Breast epithelium (tissue), 4 donors: Measurements from ENCODE around the gene DNAH17. TPM values are rescaled to one million over a fixed set of nuclear protein-coding genes. Genes with fewer than 3 reads are reported as not detected.

Source experiments
- DNase-seq, 2 donors: peaks; one replicate each; pipeline ENCODE4 v3.0.0-alpha.2; 2019; ENCODE audit warnings: low spot score in 2 of 2
- H3K27ac ChIP-seq, 2 donors: fragments of 200-600 bp; sonication (generic) in 1 of 2; one replicate each; pipeline ENCODE4 v1.5.1; 2016 to 2019; ENCODE audit warnings: mild to moderate bottlenecking in 1 of 2
- H3K27me3 ChIP-seq, 2 donors: fragments of 200-600 bp; sonication (generic) in 1 of 2; one replicate each; pipeline versions ENCODE4 v1.5.1 to v1.6.0; 2017 to 2019; ENCODE audit warnings: control low read depth in 1 of 2, mild to moderate bottlenecking in 1 of 2
- H3K36me3 ChIP-seq: fragments of 200-600 bp; one replicate; pipeline ENCODE4 v1.5.1; 2019
- H3K4me1 ChIP-seq, 2 donors: fragments of 200-600 bp; sonication (generic); one replicate each; pipeline ENCODE4 v1.5.1; 2016 to 2019; ENCODE audit warnings: control low read depth in 1 of 2
- H3K4me3 ChIP-seq, 3 donors: fragments of 200-600 bp; sonication (generic); 1 replicate in 2 of 3; 2 replicates in 1 of 3; pipeline ENCODE4 v1.5.1; 2016 to 2019; ENCODE audit warnings: mild to moderate bottlenecking in 3 of 3, moderate library complexity in 2 of 3
- H3K9me3 ChIP-seq, 2 donors: fragments of 200-600 bp; sonication (generic) in 1 of 2; one replicate each; pipeline ENCODE4 v1.5.1; 2016 to 2019; ENCODE audit warnings: control low read depth in 1 of 2
- CTCF ChIP-seq, 3 donors: fragments of 450-650 bp; IDR thresholded peaks; one replicate each; pipeline ENCODE4 v1.5.1; 2016 to 2017; ENCODE audit warnings: antibody characterized with exemption in 3 of 3, mild to moderate bottlenecking in 3 of 3, moderate library complexity in 3 of 3
- POLR2A ChIP-seq: fragments of 450-650 bp; IDR thresholded peaks from one replicate; pipeline ENCODE4 v1.6.1; 2016; ENCODE audit warnings: antibody characterized with exemption, mild to moderate bottlenecking, moderate library complexity
- POLR2AphosphoS5 ChIP-seq, 3 donors: sonication (generic); formaldehyde crosslinking; IDR thresholded peaks; one replicate each; pipeline ENCODE4 v1.6.1; 2017; ENCODE audit warnings: antibody characterized with exemption in 3 of 3
- intact Hi-C: fragments of 100-400 bp; cut with DNase I; formaldehyde crosslinking; loops from one replicate; pipeline ENCODE4 v1.15.1; 2023; ENCODE audit warnings: low total_unique reads
- total RNA-seq, 3 donors: library from RNA; depleted of rRNA; stranded (reverse); fragments of >200 nt; gene quantifications; one replicate each; pipeline ENCODE4 v1.1.0, GENCODE V29; 2016

The DNAH17 gene
- total RNA-seq, 3 donors from 2014 or later, result 0.15 to 0.33 TPM; not detected in 1

GRCh38 chr17:78512976-78513375, 64.2 kb downstream of the DNAH17 start:
- TF ChIP-seq CTCF (IDR thresholded peaks at IDR 0.05) (no peak), POLR2A (no peak), POLR2AphosphoS5 (IDR thresholded peaks at IDR 0.05) (no peak)
- no peak for DNase-seq

GRCh38 chr17:78510141-78511075, 66.8 kb downstream of the DNAH17 start:
- H3K4me3 ChIP-seq, result no peak overlapping the region
- no peaks in the 10 kb centered on the region for H3K27me3 ChIP-seq
- DNase-seq, result no peak
- TF ChIP-seq POLR2AphosphoS5 (IDR thresholded peaks at IDR 0.05) (no peak), CTCF (IDR thresholded peaks at IDR 0.05) (no peak), POLR2A (no peak)
- no peaks in the 10 kb centered on the region for H3K36me3 ChIP-seq
- no peaks in the 10 kb centered on the region for H3K9me3 ChIP-seq
- intact Hi-C loops, result no loop called here
- no peak overlapping the region for H3K27ac ChIP-seq
- no peaks in the 10 kb centered on the region for H3K4me1 ChIP-seq

More at GRCh38 chr17:78512976-78513375, 64.2 kb downstream of the DNAH17 start:
- intact Hi-C loops, result no loop called here
- Histone ChIP-seq H3K4me1 (no peaks in the 10 kb centered on the region), H3K27me3 (no peaks in the 10 kb centered on the region), H3K4me3 (no peak overlapping the region), H3K36me3 (no peaks in the 10 kb centered on the region), H3K27ac (no peak overlapping the region), H3K9me3 (no peaks in the 10 kb centered on the region)

- H3K4me3 ChIP-seq, result no peak overlapping the region
- TF ChIP-seq CTCF (IDR thresholded peaks at IDR 0.05) (no peak), POLR2A (no peak), POLR2AphosphoS5 (IDR thresholded peaks at IDR 0.05) (no peak)
- H3K27ac ChIP-seq, result no peak overlapping the region
- H3K36me3 ChIP-seq, result no peaks in the 10 kb centered on the region
- no peaks in the 10 kb centered on the region for H3K4me1 ChIP-seq
- DNase-seq, result no peak
- no peaks in the 10 kb centered on the region for H3K27me3 ChIP-seq
- no peaks in the 10 kb centered on the region for H3K9me3 ChIP-seq
- intact Hi-C loops, result no loop called here
Observed at GRCh38 chr17:78507526-78507925, 69.7 kb downstream of the DNAH17 start.

GRCh38 chr17:78506454-78507309, 70.5 kb downstream of the DNAH17 start:
- no peak for TF ChIP-seq POLR2AphosphoS5 (IDR thresholded peaks at IDR 0.05)
- TF ChIP-seq POLR2A, result no peak
- TF ChIP-seq CTCF (IDR thresholded peaks at IDR 0.05), result no peak
- intact Hi-C loops, result no loop called here

More at GRCh38 chr17:78506454-78507309, 70.5 kb downstream of the DNAH17 start:
- DNase-seq, result no peak
- no peaks in the 10 kb centered on the region for H3K4me1 ChIP-seq
- no peaks in the 10 kb centered on the region for H3K27me3 ChIP-seq
- no peak overlapping the region for H3K4me3 ChIP-seq
- H3K27ac ChIP-seq, result no peak overlapping the region
- H3K36me3 ChIP-seq, result no peaks in the 10 kb centered on the region
- no peaks in the 10 kb centered on the region for H3K9me3 ChIP-seq
